ENCODE data around the gene ECEL1. TPM values are rescaled to one million over a fixed set of nuclear protein-coding genes. Genes with fewer than 3 reads are reported as not detected.

ECEL1 gene
- total RNA-seq, 1 donor from 2014 or later = 0.14 TPM

- Mint-ChIP-seq H3K4me1 (ENCODE audit: low read depth, unreplicated experiment) (no peaks in the 10 kb centered on the region), H3K4me3 (ENCODE audit: unreplicated experiment) (no peak overlapping the region), H3K27me3 (ENCODE audit: low read depth, unreplicated experiment) (peaks cover 53% of the 10 kb centered on the region), H3K27ac (ENCODE audit: unreplicated experiment) (no peak overlapping the region), H3K36me3 (ENCODE audit: low read depth, unreplicated experiment) (no peaks in the 10 kb centered on the region), H3K9me3 (ENCODE audit: unreplicated experiment) (no peaks in the 10 kb centered on the region)
- FAIRE-seq (no peak), DNase-seq (ENCODE audit: low read depth) (no peak)
- no peak overlapping the region for H2AFZ ChIP-seq (ENCODE audit: low read depth, low read length)
- peaks cover 7% of the 10 kb centered on the region for H3K27me3 ChIP-seq (ENCODE audit: insufficient read depth, low read length)
- TF ChIP-seq CTCF (IDR thresholded peaks at IDR 0.05; ENCODE audit: insufficient read depth, low read depth, low read length) (no peak), EZH2 (IDR thresholded peaks at IDR 0.05; ENCODE audit: insufficient read depth, low read length) (no peak)
- no peaks in the 10 kb centered on the region for H4K20me1 ChIP-seq (ENCODE audit: insufficient read depth, low read length)
- no peaks in the 10 kb centered on the region for H3K79me2 ChIP-seq (ENCODE audit: insufficient read depth, low read length)
- no peak overlapping the region for H3K4me3 ChIP-seq (ENCODE audit: insufficient read depth, low read depth, low read length)
- H3K4me1 ChIP-seq (ENCODE audit: insufficient read depth, low read length) = no peaks in the 10 kb centered on the region
- H3K9ac ChIP-seq (ENCODE audit: low read length) = no peak overlapping the region
- no peak overlapping the region for H3K4me2 ChIP-seq (ENCODE audit: low read length)
- H3K9me3 ChIP-seq (ENCODE audit: insufficient read depth, low read depth, low read length) = no peaks in the 10 kb centered on the region
- H3K36me3 ChIP-seq (ENCODE audit: insufficient read depth, low read length) = no peaks in the 10 kb centered on the region
- no peak overlapping the region for H3K27ac ChIP-seq (ENCODE audit: low read depth, low read length)
Observed at GRCh38 chr2:232437195-232437571, 50.5 kb downstream of the ECEL1 start.

GRCh38 chr2:232436381-232437194 is 51.0 kb downstream of the ECEL1 start:
- Histone ChIP-seq H3K27me3 (ENCODE audit: insufficient read depth, low read length) (peaks cover 7% of the 10 kb centered on the region), H3K79me2 (ENCODE audit: insufficient read depth, low read length) (no peaks in the 10 kb centered on the region), H2AFZ (ENCODE audit: low read depth, low read length) (no peak overlapping the region), H3K4me1 (ENCODE audit: insufficient read depth, low read length) (no peaks in the 10 kb centered on the region), H3K4me2 (ENCODE audit: low read length) (no peak overlapping the region), H3K9me3 (ENCODE audit: insufficient read depth, low read depth, low read length) (no peaks in the 10 kb centered on the region), H3K4me3 (ENCODE audit: insufficient read depth, low read depth, low read length) (no peak overlapping the region), H3K36me3 (ENCODE audit: insufficient read depth, low read length) (no peaks in the 10 kb centered on the region), H4K20me1 (ENCODE audit: insufficient read depth, low read length) (no peaks in the 10 kb centered on the region), H3K9ac (ENCODE audit: low read length) (no peak overlapping the region), H3K27ac (ENCODE audit: low read depth, low read length) (no peak overlapping the region)
- H3K4me3 Mint-ChIP-seq (ENCODE audit: unreplicated experiment) = no peak overlapping the region
- H3K36me3 Mint-ChIP-seq (ENCODE audit: low read depth, unreplicated experiment) = no peaks in the 10 kb centered on the region
- H3K9me3 Mint-ChIP-seq (ENCODE audit: unreplicated experiment) = no peaks in the 10 kb centered on the region
- FAIRE-seq (no peak), DNase-seq (ENCODE audit: low read depth) (no peak)
- no peaks in the 10 kb centered on the region for H3K4me1 Mint-ChIP-seq (ENCODE audit: low read depth, unreplicated experiment)
- peaks cover 48% of the 10 kb centered on the region for H3K27me3 Mint-ChIP-seq (ENCODE audit: low read depth, unreplicated experiment)
- TF ChIP-seq CTCF (IDR thresholded peaks at IDR 0.05; ENCODE audit: insufficient read depth, low read depth, low read length) (no peak), EZH2 (IDR thresholded peaks at IDR 0.05; ENCODE audit: insufficient read depth, low read length) (no peak)
- H3K27ac Mint-ChIP-seq (ENCODE audit: unreplicated experiment) = no peak overlapping the region

DNA sequence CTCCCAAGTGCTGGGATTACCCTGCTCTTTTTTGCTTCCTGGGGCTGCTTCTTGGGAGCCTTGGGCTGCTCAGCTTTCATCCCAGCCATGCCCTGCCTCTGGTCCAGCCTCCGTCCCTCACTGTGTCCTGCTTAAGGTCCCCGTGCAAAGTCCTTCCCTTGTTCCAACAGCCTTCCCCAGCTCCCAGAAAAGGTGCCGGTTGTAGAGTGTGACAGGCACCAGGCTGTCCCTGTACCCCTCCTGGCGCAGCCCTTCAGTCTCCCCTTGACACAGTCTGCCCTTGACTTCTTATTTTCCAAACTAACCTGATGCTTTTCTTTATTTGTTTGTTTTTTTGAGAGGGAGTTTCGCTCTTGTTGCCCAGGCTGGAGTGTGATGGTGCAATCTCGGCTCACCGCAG is 51.8 kb downstream of the ECEL1 start:
- Histone ChIP-seq H3K4me1 (ENCODE audit: insufficient read depth, low read length) (no peaks in the 10 kb centered on the region), H3K79me2 (ENCODE audit: insufficient read depth, low read length) (no peaks in the 10 kb centered on the region), H3K4me2 (ENCODE audit: low read length) (no peak overlapping the region), H4K20me1 (ENCODE audit: insufficient read depth, low read length) (no peaks in the 10 kb centered on the region), H2AFZ (ENCODE audit: low read depth, low read length) (no peak overlapping the region), H3K9me3 (ENCODE audit: insufficient read depth, low read depth, low read length) (no peaks in the 10 kb centered on the region), H3K27me3 (ENCODE audit: insufficient read depth, low read length) (peaks cover 4% of the 10 kb centered on the region), H3K27ac (ENCODE audit: low read depth, low read length) (no peak overlapping the region), H3K9ac (ENCODE audit: low read length) (no peak overlapping the region), H3K36me3 (ENCODE audit: insufficient read depth, low read length) (no peaks in the 10 kb centered on the region), H3K4me3 (ENCODE audit: insufficient read depth, low read depth, low read length) (no peak overlapping the region)
- no peak for FAIRE-seq
- no peak for DNase-seq (ENCODE audit: low read depth)
- TF ChIP-seq CTCF (IDR thresholded peaks at IDR 0.05; ENCODE audit: insufficient read depth, low read depth, low read length) (no peak), EZH2 (IDR thresholded peaks at IDR 0.05; ENCODE audit: insufficient read depth, low read length) (no peak)
- H3K27me3 Mint-ChIP-seq (ENCODE audit: low read depth, unreplicated experiment) = peaks cover 41% of the 10 kb centered on the region
- no peaks in the 10 kb centered on the region for H3K36me3 Mint-ChIP-seq (ENCODE audit: low read depth, unreplicated experiment)
- H3K4me3 Mint-ChIP-seq (ENCODE audit: unreplicated experiment) = no peak overlapping the region
- H3K27ac Mint-ChIP-seq (ENCODE audit: unreplicated experiment) = no peak overlapping the region
- H3K9me3 Mint-ChIP-seq (ENCODE audit: unreplicated experiment) = no peaks in the 10 kb centered on the region
- no peaks in the 10 kb centered on the region for H3K4me1 Mint-ChIP-seq (ENCODE audit: low read depth, unreplicated experiment)
